CD4-positive, CD25-positive, alpha-beta regulatory T cell (primary cell): ENCODE results near the gene MXD3. TPM values are rescaled to one million over a fixed set of nuclear protein-coding genes. Genes with fewer than 3 reads are reported as not detected.

Experiments used
- ATAC-seq, 2 donors: fragments of 150-1000 bp; cut with Tn5 transposase; one replicate each; pipeline ENCODE4 v1.10.0; 2021; ENCODE audit warnings: low read depth in 2 of 2, moderate number of reproducible peaks in 2 of 2, moderate library complexity in 1 of 2
- DNase-seq, 3 donors: peaks; one replicate each; pipeline versions ENCODE4 v3.0.0 to v3.0.0-alpha.2; 2012 to 2022; ENCODE audit warnings: mixed read lengths in 1 of 3
- H3K27ac ChIP-seq: one replicate; pipeline ENCODE4 v1.7.0; 2013; ENCODE audit warnings: mild to moderate bottlenecking, low read length; ENCODE audit not compliant: insufficient read depth, poor library complexity, severe bottlenecking
- H3K27me3 ChIP-seq: one replicate; pipeline ENCODE4 v1.7.0; 2013; ENCODE audit warnings: low read length; ENCODE audit not compliant: control insufficient read depth, insufficient read depth
- H3K36me3 ChIP-seq: one replicate; pipeline ENCODE4 v1.7.0; 2013; ENCODE audit warnings: mild to moderate bottlenecking, low read length, moderate library complexity; ENCODE audit not compliant: control insufficient read depth, insufficient read depth
- H3K4me1 ChIP-seq: 2 replicates; pipeline ENCODE4 v1.7.0; 2013; ENCODE audit warnings: mild to moderate bottlenecking, low read length; ENCODE audit not compliant: insufficient read depth, control insufficient read depth, poor library complexity, severe bottlenecking
- H3K4me3 ChIP-seq: one replicate; pipeline ENCODE4 v1.7.0; 2013; ENCODE audit warnings: low read depth, mild to moderate bottlenecking, low read length, moderate library complexity
- H3K9me3 ChIP-seq, 2 experiments: 1 replicate in 1 of 2; 2 replicates in 1 of 2; pipeline ENCODE4 v1.7.0; 2013; ENCODE audit warnings: low read length in 2 of 2, mild to moderate bottlenecking in 1 of 2, moderate library complexity in 1 of 2; ENCODE audit not compliant: control insufficient read depth in 2 of 2
- H3K27ac Mint-ChIP-seq, 3 donors: one replicate each; pipeline ENCODE4 v1.8.0; 2020 to 2022; ENCODE audit warnings: mild to moderate bottlenecking in 3 of 3, mixed read lengths in 3 of 3, moderate library complexity in 2 of 3
- H3K27me3 Mint-ChIP-seq: one replicate; pipeline ENCODE4 v1.8.0; 2022; ENCODE audit warnings: mild to moderate bottlenecking, mixed read lengths
- H3K36me3 Mint-ChIP-seq: one replicate; pipeline ENCODE4 v1.8.0; 2020; ENCODE audit warnings: mixed read lengths
- H3K4me1 Mint-ChIP-seq, 4 donors: one replicate each; pipeline ENCODE4 v1.8.0; 2020 to 2022; ENCODE audit warnings: mixed read lengths in 4 of 4, mild to moderate bottlenecking in 1 of 4
- H3K4me3 Mint-ChIP-seq, 4 donors: one replicate each; pipeline ENCODE4 v1.8.0; 2020 to 2022; ENCODE audit warnings: mild to moderate bottlenecking in 4 of 4, mixed read lengths in 4 of 4, moderate library complexity in 3 of 4
- H3K9me3 Mint-ChIP-seq, 7 donors: one replicate each; pipeline ENCODE4 v1.8.0; 2020 to 2022; ENCODE audit warnings: mixed read lengths in 7 of 7, mild to moderate bottlenecking in 3 of 7, moderate library complexity in 2 of 7
- polyA plus RNA-seq, 4 donors: library from polyadenylated mRNA; unstranded; fragments of 300-500 nt; fragmentation: Illumina TruSeq; gene quantifications; one replicate each; pipeline ENCODE4 v1.2.3, GENCODE V29; 2021
- total RNA-seq: library from RNA; stranded (reverse); gene quantifications from one replicate; pipeline ENCODE4 v1.2.3, GENCODE V29; 2022

The MXD3 gene
- total and polyA plus RNA-seq, 5 donors from 2014 or later, result 0.36 to 8.7 (median 0.89) TPM

GRCh38 chr5:177299697-177300096, 12.0 kb downstream of the MXD3 start:
- no peaks in the 10 kb centered on the region for H3K9me3 Mint-ChIP-seq
- no peak for DNase-seq
- peaks cover 4% of the 10 kb centered on the region for H3K27me3 Mint-ChIP-seq
- H3K4me3 Mint-ChIP-seq, result peak overlapping the region in 2 of 4 donors; percentile 5 to 86
- Histone ChIP-seq H3K27me3 (no peaks in the 10 kb centered on the region), H3K36me3 (peaks cover 15% of the 10 kb centered on the region), H3K9me3 (no peaks in the 10 kb centered on the region), H3K27ac (peak overlapping the region; percentile 69), H3K4me3 (no peak overlapping the region), H3K4me1 (peaks cover 64% of the 10 kb centered on the region)
- H3K36me3 Mint-ChIP-seq, result peaks cover 14% of the 10 kb centered on the region
- peaks cover 37 to 80% (median 57%) of the 10 kb centered on the region in 4 donors for H3K4me1 Mint-ChIP-seq
- ATAC-seq, result no peak
- H3K27ac Mint-ChIP-seq, result peak overlapping the region; percentile 37 to 93 (median 87)

DNA sequence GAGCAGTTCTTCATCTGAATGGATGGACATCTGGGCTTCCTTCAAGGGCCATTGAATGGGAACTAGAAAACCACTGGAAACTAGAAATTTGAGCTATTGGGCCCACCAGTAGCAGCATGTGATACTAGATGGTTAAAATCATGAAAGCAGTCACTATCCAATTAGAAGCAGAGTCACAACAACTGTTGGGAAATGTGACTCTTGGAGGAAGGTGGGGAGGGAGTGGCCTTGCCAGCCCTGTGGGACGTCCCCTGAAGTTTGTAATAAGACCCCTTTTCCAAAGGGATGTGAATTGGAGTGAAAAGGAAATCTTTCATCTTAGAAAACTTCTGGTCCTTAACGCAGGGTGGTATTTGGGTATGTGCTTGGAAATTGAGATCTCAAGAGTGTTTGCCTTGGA, 13.8 kb downstream of the MXD3 start:
- peaks cover 4% of the 10 kb centered on the region for H3K27me3 Mint-ChIP-seq
- peaks cover 22% of the 10 kb centered on the region for H3K36me3 Mint-ChIP-seq
- H3K4me3 Mint-ChIP-seq, result no peak overlapping the region
- H3K9me3 Mint-ChIP-seq, result no peaks in the 10 kb centered on the region
- H3K9me3 ChIP-seq, result no peaks in the 10 kb centered on the region
- peaks cover 32% of the 10 kb centered on the region for H3K36me3 ChIP-seq
- no peak overlapping the region for H3K27ac ChIP-seq
- no peak overlapping the region for H3K4me3 ChIP-seq
- no peak overlapping the region for H3K27ac Mint-ChIP-seq
- H3K4me1 Mint-ChIP-seq, result peaks cover 37 to 70% (median 51%) of the 10 kb centered on the region in 4 donors
- no peaks in the 10 kb centered on the region for H3K27me3 ChIP-seq
- H3K4me1 ChIP-seq, result peaks cover 51% of the 10 kb centered on the region
- DNase-seq, result no peak
- ATAC-seq, result no peak

DNA sequence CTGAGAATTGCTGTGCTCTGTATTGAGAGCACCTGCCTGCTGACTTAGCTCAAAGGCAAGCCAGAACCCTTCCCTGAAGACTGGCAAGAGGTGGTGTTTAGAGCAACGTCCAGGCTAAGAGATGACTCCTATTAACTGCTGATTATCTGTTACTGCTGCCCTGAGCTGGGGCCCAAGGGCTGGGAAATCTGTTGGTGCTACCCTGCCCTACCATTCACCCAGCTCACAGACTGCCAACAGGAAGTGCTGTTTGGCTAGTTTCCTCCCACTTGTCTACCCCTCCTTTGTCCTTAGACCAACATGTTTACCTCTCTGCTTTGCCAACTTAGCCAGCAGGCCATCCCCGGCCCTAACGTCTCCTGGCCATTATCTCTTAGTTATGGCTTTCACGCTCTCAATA, 15.1 kb downstream of the MXD3 start:
- no peaks in the 10 kb centered on the region for H3K9me3 ChIP-seq
- Mint-ChIP-seq H3K9me3 (no peaks in the 10 kb centered on the region), H3K27ac (peak overlapping the region; percentile 66 to 77 (median 73)), H3K27me3 (no peaks in the 10 kb centered on the region), H3K4me3 (peak overlapping the region in 3 of 4 donors; percentile 40 to 49 (median 46)), H3K36me3 (peaks cover 33% of the 10 kb centered on the region), H3K4me1 (peaks cover 31 to 56% (median 42%) of the 10 kb centered on the region in 4 donors)
- H3K36me3 ChIP-seq, result peaks cover 46% of the 10 kb centered on the region
- ATAC-seq, result peak; percentile 36 to 50
- peaks cover 37% of the 10 kb centered on the region for H3K4me1 ChIP-seq
- H3K27me3 ChIP-seq, result no peaks in the 10 kb centered on the region
- peak in 1 of 3 donors; percentile 50 for DNase-seq
- H3K27ac ChIP-seq, result peak overlapping the region; percentile 27
- no peak overlapping the region for H3K4me3 ChIP-seq

- ATAC-seq (no peak), DNase-seq (no peak)
- Mint-ChIP-seq H3K36me3 (peaks cover 34% of the 10 kb centered on the region), H3K9me3 (no peaks in the 10 kb centered on the region), H3K27me3 (no peaks in the 10 kb centered on the region), H3K4me3 (peak overlapping the region in 2 of 4 donors; percentile 13 to 40), H3K27ac (peak overlapping the region; percentile 66 to 96 (median 73)), H3K4me1 (peaks cover 28 to 50% (median 38%) of the 10 kb centered on the region in 4 donors)
- Histone ChIP-seq H3K36me3 (peaks cover 50% of the 10 kb centered on the region), H3K27me3 (no peaks in the 10 kb centered on the region), H3K27ac (peak overlapping the region; percentile 27), H3K4me1 (peaks cover 31% of the 10 kb centered on the region), H3K4me3 (no peak overlapping the region), H3K9me3 (no peaks in the 10 kb centered on the region)
These were observed 15.8 kb downstream of the MXD3 start for GRCh38 chr5:177295924-177296323.

DNA sequence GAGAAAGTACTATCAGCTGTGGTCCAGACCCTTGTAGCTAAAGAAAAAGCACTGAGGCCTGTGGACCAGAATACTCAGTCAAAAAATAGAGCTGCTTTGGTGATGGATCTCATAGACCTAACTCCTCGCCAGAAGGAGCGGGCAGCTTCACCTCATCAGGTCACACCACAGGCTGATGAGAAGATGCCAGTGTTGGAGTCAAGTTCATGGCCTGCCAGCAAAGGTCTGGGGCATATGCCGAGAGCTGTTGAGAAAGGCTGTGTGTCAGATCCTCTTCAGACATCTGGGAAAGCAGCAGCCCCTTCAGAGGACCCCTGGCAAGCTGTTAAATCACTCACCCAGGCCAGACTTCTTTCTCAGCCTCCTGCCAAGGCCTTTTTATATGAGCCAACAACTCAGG, 17.1 kb downstream of the MXD3 start:
- H3K27ac ChIP-seq, result no peak overlapping the region
- Mint-ChIP-seq H3K9me3 (no peaks in the 10 kb centered on the region), H3K27me3 (no peaks in the 10 kb centered on the region), H3K4me3 (no peak overlapping the region), H3K27ac (peak overlapping the region in 2 of 3 donors; percentile 25 to 26), H3K36me3 (peaks cover 34% of the 10 kb centered on the region), H3K4me1 (peaks cover 18 to 38% (median 25%) of the 10 kb centered on the region in 4 donors)
- no peak for ATAC-seq
- H3K4me1 ChIP-seq, result peaks cover 18% of the 10 kb centered on the region
- H3K4me3 ChIP-seq, result no peak overlapping the region
- H3K9me3 ChIP-seq, result no peaks in the 10 kb centered on the region
- peaks cover 53% of the 10 kb centered on the region for H3K36me3 ChIP-seq
- DNase-seq, result no peak
- H3K27me3 ChIP-seq, result no peaks in the 10 kb centered on the region

GRCh38 chr5:177293819-177294581, 17.7 kb downstream of the MXD3 start:
- peaks cover 15% of the 10 kb centered on the region for H3K4me1 ChIP-seq
- H3K4me3 ChIP-seq, result no peak overlapping the region
- no peaks in the 10 kb centered on the region for H3K9me3 Mint-ChIP-seq
- H3K27me3 ChIP-seq, result no peaks in the 10 kb centered on the region
- peaks cover 59% of the 10 kb centered on the region for H3K36me3 ChIP-seq
- no peak overlapping the region for H3K4me3 Mint-ChIP-seq
- H3K27ac ChIP-seq, result no peak overlapping the region
- no peak for ATAC-seq
- peaks cover 38% of the 10 kb centered on the region for H3K36me3 Mint-ChIP-seq
- H3K27me3 Mint-ChIP-seq, result no peaks in the 10 kb centered on the region
- DNase-seq, result no peak
- peaks cover 16 to 31% (median 20%) of the 10 kb centered on the region in 4 donors for H3K4me1 Mint-ChIP-seq
- H3K9me3 ChIP-seq, result no peaks in the 10 kb centered on the region
- peak overlapping the region in 2 of 3 donors; percentile 25 to 26 for H3K27ac Mint-ChIP-seq

DNA sequence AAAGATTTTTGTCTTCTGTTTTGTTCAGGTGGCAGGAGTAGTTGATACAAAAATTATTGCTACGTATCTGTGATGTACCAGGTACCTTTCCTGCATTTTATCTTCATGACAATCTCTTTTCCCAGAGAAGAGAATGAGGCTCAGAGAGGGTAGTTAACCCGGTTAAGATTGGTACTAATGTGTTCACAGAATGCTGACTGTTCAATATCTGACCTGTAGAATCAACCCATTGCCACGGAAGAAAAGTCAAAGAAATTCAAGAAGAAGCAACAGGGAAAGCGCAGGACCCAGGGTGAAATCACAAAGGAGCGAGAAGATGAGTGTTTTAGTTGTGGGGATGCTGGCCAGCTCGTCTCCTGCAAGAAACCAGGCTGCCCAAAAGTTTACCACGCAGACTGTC, 20.0 kb downstream of the MXD3 start:
- H3K4me1 Mint-ChIP-seq, result peaks cover 12 to 16% (median 14%) of the 10 kb centered on the region in 4 donors
- H3K27me3 ChIP-seq, result no peaks in the 10 kb centered on the region
- no peak overlapping the region for H3K27ac ChIP-seq
- H3K4me1 ChIP-seq, result peaks cover 13% of the 10 kb centered on the region
- H3K4me3 Mint-ChIP-seq, result no peak overlapping the region
- peaks cover 0 to 3% (median 0%) of the 10 kb centered on the region in 7 donors for H3K9me3 Mint-ChIP-seq
- DNase-seq (no peak), ATAC-seq (no peak)
- H3K27me3 Mint-ChIP-seq, result no peaks in the 10 kb centered on the region
- H3K4me3 ChIP-seq, result no peak overlapping the region
- peaks cover 78% of the 10 kb centered on the region for H3K36me3 ChIP-seq
- H3K27ac Mint-ChIP-seq, result peak overlapping the region in 2 of 3 donors; percentile 1 to 61
- peaks cover 45% of the 10 kb centered on the region for H3K36me3 Mint-ChIP-seq
- H3K9me3 ChIP-seq, result no peaks in the 10 kb centered on the region
